Left ventricle myocardium superior (tissue), 1 donor: Measurements from ENCODE around the gene FTL. TPM values are rescaled to one million over a fixed set of nuclear protein-coding genes. Genes with fewer than 3 reads are reported as not detected.

Experiments
- ATAC-seq: fragments of 200-7000 bp; cut with Tn5 transposase; one replicate; pipeline ENCODE4 v1.9.1; 2020; ENCODE audit warnings: mild to moderate bottlenecking, moderate library complexity
- DNase-seq: peaks from one replicate; pipeline ENCODE4 v3.0.0-alpha.2; 2020
- intact Hi-C: fragments of 100-400 bp; cut with micrococcal nuclease; formaldehyde crosslinking; loops from one replicate; pipeline ENCODE4 v1.11.0; 2022
- total RNA-seq: library from RNA; stranded (reverse); fragmentation: NEBNext Ultra II Directional; extraction: Animal tissue kit (Norgen Biotek cat#: 25700); gene quantifications from one replicate; pipeline ENCODE4 v1.2.1, GENCODE V29; 2021
- donor health status: DM: no; HTN: yes; CAD: no; lungs with severe emphysema.

The FTL gene
- total RNA-seq, 1 donor from 2014 or later: 684 TPM

GRCh38 chr19:48963371-48964204 lies 1.5 kb upstream of the FTL start:
- peak; percentile 22 for ATAC-seq
- intact Hi-C loops: no loop called here
- peak; percentile 84 for DNase-seq

- peak; percentile 55 for DNase-seq
- no peak for ATAC-seq
Observed at GRCh38 chr19:48964205-48965039, 687 bp upstream of the FTL start.

GRCh38 chr19:48965806-48966540 lies 864 bp downstream of the FTL start:
- peak; percentile 68 for ATAC-seq
- peak; percentile 91 for DNase-seq
- intact Hi-C loops: no loop called here

More at GRCh38 chr19:48964205-48965039, 687 bp upstream of the FTL start:
- intact Hi-C loops: no loop called here

- DNase-seq (no peak), ATAC-seq (no peak)
- intact Hi-C loops: no loop called here
Observed at GRCh38 chr19:48966541-48967345, 1.6 kb downstream of the FTL start.

- DNase-seq (no peak), ATAC-seq (peak; percentile 0)
- intact Hi-C loops: no loop called here
Observed at GRCh38 chr19:48967346-48968178, 2.5 kb downstream of the FTL start.

- intact Hi-C loops: no loop called here
- DNase-seq: no peak
- ATAC-seq: no peak
Observed at GRCh38 chr19:48968179-48968661, 3.1 kb downstream of the FTL start.

GRCh38 chr19:48968813-48969218 lies 3.7 kb downstream of the FTL start:
- intact Hi-C loops: no loop called here

GRCh38 chr19:48969276-48970138 lies 4.4 kb downstream of the FTL start:
- DNase-seq: no peak
- ATAC-seq: no peak
- intact Hi-C loops: no loop called here

More at GRCh38 chr19:48968813-48969218, 3.7 kb downstream of the FTL start:
- ATAC-seq: no peak
- no peak for DNase-seq

- ATAC-seq (no peak), DNase-seq (no peak)
- intact Hi-C loops: no loop called here
Observed at GRCh38 chr19:48970139-48970766, 5.1 kb downstream of the FTL start.

GRCh38 chr19:48970923-48971395 lies 5.8 kb downstream of the FTL start:
- DNase-seq (peak; percentile 92), ATAC-seq (peak; percentile 58)
- intact Hi-C loops: no loop called here

- DNase-seq (no peak), ATAC-seq (no peak)
- intact Hi-C loops: no loop called here
Observed at GRCh38 chr19:48975947-48976847, 11.1 kb downstream of the FTL start.

GRCh38 chr19:48977061-48977460 lies 12.0 kb downstream of the FTL start:
- intact Hi-C loops: no loop called here
- DNase-seq: no peak
- ATAC-seq: no peak

- intact Hi-C loops: no loop called here
- ATAC-seq (no peak), DNase-seq (no peak)
Observed at GRCh38 chr19:48982280-48982679, 17.2 kb downstream of the FTL start.

- DNase-seq (no peak), ATAC-seq (no peak)
- intact Hi-C loops: no loop called here
Observed at GRCh38 chr19:48985711-48986110, 20.6 kb downstream of the FTL start.

GRCh38 chr19:48986211-48986610 lies 21.1 kb downstream of the FTL start:
- DNase-seq (no peak), ATAC-seq (no peak)
- intact Hi-C loops: no loop called here
